GM21390 (cell line): ENCODE data around the gene FRAS1.
"Not testable (repeated sequence)": the region's sequence is repeated elsewhere in the genome, so short reads cannot be mapped to it uniquely, and the experiment has no call there.

Source experiments
- ATAC-seq: cut with Tn5 transposase; IDR thresholded peaks from one replicate; pipeline ENCODE4 v1.9.1; 2021; ENCODE audit not compliant: unreplicated experiment

The FRAS1 gene

DNA sequence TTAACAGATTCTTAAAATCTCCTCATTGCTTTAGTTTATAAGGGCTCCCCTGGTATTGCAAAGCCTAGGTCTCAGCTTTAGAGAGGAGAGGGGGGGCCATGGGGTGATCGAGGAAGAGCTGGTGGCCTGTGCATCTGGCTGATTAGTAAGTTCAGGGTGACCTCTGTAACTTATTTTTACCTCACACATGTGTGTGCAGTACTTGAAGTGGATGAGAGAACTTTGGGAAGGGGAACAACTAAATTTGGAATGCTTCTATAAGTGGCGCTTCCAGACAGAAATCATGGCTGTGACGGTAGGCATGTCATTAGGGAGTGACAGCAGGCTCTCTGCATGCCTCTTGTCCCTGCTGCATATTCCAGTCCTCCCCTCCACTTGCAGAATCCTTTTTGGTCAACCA lies 41.9 kb downstream of the FRAS1 start:
- ATAC-seq: no peak

DNA sequence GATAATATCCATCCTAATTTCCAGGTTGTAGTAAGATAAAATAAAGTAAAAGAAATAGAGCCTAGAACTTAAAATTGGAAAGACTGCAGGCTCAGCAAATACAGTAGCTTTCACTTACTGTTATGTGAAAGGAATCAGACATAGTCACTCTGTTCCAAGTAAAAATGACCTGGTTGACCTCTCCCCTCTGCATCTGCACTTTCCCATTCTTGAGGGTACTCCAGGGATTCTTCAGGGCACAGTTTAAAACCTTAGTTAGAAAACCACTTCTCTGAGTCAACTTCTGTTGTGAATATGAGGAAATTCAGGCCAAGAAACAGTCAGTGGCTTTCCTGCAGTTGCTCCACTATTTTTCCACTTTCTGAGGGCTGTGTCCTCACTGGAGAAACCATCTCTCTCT lies 42.9 kb downstream of the FRAS1 start:
- ATAC-seq: no peak

DNA sequence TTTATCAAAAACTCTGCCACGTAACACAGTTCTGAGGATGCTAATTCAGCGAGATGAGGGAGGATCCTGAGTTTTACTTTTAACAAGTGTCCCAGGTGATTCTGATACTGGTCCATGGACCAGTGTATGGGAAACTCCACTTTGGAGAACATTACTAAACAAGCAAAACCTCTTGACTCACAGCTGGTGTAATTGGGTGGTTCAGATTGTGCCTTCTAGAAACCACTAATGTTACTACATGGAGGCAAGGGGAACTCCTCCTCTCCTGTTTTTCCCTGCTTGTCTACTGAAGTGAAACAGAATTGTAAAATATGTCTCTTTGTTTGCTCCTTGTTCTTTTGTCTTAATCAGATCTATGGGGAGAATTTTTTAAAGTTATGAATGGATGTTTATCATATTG lies 62.6 kb downstream of the FRAS1 start:
- no peak for ATAC-seq

DNA sequence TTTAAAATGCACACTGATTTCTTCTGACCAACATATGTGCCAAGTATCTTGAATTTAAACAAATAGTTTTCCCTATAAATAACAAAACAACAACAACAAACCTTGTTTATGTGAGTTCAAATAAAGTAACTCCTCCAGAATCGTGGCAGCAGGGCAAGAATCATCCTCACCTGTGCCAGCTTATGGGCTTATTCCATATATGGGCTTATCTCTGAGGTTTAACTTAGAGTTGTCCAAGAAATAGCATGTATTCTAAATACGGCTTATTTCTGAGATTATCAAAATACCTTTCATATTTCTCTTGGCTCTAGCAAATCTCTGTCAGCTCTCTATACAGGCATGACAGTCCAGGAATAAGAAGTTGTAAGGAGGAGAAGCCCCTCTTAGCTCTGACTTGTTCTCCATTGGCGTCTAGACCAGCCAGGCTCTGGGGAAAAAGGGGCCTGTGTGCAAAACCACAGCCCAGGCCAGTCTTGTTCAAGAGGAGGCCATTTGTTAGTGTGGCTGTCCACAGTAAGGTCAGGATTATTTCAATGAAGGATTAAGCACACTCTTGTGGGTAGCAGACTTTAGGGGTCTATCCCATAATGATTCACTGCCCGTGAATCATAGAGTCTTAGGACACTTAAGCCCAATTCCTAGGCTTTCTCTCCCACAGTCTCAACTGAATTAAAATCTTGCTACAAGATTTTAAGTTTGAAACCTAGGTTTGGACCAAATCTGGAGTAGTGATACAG lies 63.2 kb downstream of the FRAS1 start:
- no peak for ATAC-seq

DNA sequence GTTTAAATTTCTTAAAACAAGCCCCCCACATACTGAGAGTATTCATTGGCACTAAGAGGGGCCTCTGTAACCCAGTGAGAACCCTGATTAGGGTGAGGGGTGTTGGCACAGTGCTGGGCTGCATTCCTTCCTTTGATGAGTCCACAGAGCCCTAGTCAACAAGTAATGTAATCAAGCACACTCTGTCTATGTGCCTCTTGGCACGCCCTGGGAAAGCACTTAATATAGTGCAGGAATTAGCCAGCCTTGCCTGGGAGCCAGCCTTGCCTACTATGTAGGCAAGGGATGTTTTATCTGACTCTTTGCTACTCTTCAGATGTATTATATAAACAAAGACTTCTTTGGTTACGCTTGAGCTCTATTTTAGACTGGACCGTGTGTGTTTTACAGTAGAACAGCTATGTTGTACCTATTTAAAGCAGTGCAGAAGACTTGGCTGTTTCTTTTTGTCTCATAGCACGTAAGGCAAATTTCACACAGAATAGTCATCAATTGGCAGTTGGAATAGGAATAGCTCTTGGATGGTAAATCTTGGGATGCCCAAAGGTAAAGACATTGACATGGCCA lies 64.3 kb downstream of the FRAS1 start:
- no peak for ATAC-seq

DNA sequence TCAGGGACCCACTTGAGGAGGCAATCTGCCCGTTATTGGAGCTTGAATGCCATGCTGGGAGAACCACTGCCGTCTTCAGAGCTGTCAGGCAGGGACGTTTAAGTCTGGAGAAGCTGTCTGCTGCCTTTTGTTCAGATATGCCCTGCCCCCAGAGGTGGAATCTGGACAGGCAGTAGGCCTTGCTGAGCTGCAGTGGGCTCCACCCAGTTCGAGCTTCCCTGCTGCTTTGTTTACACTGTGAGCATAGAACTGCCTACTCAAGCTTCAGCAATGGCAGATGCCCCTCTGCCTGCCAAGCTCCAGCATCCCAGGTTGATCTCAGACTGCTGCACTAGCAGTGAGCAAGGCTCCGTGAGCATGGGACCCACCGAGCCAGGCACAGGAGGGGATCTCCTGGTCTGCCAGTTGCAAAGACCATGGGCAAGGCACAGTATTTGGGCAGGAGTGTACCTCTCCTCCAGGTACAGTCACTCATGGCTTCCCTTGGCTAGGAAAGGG lies 68.8 kb downstream of the FRAS1 start:
- not testable (repeated sequence) for ATAC-seq

DNA sequence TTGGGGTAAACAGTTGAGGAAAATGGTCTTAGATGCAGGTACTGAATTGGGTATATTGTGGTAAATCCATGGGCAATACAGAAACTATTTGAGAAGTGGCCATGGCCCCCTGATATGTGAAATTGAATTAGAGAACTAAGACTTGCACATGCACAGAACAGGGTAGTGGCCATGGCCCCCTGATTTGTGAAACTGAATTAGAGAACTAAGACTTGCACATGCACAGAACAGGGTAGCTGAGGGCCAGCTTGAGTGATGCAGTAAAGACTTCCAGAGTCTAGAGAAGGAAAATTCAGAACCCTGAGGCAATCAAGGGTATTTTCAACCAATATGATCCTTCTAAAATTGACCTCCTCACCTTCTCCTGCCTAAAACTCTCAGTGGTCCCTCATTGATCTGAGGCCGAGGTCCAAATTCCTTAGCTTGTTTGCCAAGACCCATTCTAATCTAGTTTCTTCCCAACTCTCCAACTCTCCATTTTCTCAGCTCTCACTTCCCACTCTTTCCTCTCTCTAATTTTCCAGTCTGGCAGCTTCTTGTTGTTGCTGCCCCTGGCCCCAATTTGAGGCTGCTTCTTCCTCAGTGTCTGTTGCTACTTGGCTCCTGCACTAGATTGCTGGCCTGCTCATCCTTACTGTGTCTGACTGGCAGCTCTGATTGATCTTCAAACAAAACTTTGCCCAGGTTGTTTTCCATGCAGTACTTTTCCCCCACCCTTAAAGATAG lies 72.4 kb downstream of the FRAS1 start:
- ATAC-seq: no peak

DNA sequence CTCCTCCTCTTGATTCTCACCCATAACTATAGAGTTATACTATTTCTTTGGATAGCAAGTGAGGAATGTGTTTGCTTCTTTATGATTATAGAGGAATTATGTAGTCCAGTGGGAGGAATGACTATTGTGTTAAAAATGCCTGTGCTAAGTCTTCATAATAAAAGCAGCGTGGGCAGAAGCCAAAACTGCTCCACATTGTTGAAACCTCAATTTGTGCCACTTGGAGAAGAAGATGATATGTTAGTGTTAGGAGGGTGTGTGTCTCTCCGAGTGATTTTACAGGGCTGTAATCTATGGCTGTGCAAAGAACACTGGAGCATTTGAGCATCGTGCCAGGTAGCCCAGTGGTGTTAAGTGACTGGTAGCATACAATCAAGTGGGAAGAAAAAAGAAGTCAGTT lies 74.3 kb downstream of the FRAS1 start:
- ATAC-seq: no peak

DNA sequence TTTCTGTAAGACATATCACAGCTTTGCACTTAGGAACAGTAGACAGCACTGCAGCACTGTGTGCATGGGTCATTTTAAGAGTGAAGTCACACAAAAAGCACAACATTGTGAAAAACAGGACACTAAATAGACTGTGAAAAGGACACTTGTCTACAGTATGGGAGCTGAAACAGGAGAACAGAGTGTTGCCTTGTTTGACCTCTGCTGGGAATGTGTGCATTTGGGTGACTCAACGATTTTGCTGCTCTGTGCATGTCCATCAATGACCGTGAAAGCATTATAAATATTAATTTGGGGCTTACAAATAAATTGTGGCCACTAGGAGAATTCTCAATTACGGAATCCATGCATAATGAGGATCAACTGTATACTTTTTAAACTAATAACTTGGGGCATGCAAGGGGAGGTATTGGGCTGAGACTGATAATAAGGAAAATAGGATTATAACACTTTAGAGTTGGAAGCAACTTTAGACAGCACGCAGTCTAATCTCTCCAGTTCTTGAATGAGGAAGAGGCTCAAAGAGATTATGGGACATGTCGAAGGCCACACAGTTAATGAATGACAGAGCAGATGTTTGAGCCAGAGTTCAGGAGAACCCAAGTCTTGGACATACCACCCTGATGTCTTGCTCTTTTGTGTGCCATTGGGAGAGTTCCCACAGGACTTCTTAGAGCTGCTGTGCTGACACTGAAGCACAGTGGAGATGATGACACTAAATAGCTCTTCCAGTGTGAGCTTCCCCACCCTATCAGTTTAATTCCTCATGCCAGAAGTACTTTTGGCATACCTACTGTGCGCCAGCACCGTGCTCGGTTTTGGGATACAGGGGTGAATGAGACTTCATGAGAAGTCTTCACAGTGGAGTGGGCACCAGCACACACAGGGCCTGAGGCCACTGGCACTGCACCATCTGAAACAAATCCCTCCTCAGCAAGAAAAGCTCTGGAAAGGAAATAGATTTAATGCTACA lies 79.3 kb downstream of the FRAS1 start:
- no peak for ATAC-seq

DNA sequence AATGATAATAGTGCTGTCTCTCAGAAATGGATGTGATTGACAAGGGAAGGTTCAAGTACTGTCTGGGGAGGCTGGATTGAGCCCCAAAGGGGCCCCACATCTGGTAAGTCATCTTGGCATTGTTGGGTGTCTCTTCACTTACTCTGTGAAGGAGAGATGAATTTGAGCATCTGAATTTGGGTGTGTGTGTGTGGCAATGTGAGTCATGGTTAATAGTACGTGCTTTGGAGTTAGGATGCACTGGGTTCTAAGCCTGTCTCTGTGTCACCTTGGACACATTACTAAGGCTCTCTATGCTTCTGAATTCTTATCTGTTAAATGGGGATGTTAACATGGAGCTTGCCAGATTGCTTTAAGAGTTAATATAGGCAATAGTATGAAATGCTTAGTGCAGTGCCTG lies 80.4 kb downstream of the FRAS1 start:
- no peak for ATAC-seq

DNA sequence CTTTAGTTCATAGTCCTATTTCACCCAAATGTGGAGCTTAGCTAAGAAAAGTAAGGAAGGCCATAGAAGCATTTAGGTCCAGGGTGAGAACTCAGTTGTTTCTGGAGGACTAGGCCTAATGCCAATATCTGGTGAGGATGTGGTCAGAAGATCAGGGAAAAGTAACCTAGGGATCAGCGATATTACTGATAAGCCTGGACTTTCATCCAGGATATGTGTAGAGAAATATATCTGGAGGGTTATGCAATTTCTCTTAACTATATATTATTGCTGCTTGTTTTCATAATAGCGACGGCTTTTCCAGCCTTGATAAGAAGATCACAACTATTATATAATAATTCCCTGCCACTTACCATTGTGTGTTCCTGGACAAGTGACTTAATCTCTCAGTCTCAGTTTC lies 81.1 kb downstream of the FRAS1 start:
- no peak for ATAC-seq

DNA sequence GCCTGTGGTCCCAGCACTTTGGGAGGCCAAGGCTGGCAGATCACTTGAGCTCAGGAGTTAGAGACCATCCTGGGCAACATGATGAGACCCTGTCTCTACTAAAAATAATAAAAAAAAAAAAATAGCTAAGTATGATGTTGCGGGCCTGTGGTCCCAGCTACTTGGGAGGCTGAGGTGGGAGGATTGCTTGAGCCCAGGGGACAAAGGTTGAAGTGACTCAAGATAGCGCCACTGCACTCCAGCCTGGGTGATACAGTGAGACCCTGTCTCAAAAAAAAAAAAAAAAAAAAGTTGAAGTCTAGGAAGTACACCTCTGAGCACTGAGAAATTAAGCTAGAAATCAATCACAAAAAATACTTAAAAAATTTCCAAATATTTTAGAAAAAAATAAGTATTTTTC lies 86.5 kb downstream of the FRAS1 start:
- ATAC-seq: no peak

DNA sequence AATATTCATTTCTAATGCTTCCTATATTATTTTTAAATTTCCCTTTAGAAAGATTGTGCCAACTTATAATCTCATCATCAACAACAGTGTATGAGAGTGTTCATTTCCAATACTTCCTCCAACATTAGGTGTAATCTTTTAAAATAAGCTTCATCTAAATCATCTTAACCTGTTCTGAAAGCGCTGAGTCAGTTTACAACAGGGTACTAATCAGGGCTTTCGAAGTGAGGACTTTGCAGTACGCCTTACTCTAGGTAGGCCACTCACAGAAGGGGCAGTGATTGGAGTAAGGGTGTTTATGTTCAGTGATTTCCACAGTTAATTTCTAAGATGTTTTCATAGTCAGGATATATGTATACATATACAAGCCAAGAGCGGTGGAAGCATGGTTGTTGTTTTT lies 87.9 kb downstream of the FRAS1 start:
- no peak for ATAC-seq

DNA sequence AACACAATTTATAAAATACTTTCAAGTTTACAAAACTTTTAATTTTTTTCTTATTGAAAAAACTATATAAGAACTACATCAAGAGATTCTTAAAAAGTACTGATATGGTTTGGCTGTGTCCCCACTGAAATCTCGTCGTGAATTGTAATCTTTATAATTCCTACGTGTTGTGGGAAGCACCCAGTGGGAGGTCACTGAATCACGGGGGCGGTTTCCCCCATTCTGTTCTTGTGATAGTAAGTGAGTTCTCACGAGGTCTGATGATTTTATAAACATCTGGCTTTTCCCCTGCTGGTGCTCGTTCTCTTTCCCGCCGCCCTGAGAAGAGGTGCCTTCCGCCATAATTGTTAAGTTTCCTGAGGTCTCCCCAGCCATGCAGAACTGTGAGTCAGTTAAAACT lies 88.5 kb downstream of the FRAS1 start:
- ATAC-seq: no peak

DNA sequence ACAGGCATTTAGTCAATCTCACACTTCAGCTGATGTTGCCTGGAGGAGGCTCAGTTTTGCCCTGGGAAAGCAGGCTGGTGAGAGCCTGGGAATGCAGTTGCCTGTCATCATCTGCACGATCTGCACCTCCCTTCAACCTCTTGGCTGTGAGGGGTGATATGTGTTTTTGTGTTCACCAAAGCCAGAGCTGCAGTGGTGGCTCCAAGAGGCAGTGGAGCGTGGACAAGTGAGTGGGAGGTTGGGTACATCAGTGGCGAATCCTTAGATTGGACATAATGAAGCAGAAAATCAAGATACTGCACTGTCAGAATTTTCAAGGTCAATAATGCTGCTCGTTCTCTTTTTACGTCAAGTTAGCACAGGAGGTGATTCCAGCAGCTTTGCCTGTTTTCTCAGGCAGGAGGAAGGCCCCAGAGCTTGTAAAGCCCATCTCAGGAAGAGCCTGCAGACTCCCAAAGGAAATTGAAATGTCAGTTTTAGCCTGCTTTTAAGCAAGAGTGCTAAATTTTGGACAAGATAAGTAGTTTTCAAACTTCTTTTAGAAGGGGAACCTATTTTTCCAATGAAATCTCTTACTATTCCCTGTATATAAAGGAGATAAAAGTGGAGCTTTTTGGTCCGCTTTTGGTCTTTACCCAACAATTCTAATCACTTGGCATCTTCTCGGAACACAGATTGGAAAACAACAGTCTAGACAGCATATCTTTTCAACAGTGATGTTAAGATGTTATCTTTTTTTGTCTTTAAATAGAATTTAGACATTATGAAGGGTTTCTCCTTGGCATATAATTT lies 92.8 kb downstream of the FRAS1 start:
- no peak for ATAC-seq

DNA sequence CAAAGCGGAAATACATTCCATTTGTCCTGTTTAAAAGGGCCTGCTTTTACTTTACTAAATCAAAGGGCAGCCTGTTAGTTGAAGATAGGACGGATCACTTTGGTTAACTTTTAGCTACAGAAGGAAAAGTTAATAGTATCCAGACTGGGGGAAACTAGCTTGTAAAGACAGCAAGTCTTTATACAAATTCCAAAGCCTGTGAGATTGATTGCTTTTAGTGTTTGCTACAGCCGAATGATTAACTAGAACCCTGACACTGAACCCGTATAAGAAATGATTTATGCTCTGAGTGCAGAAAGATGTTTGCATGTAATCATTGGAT lies 93.4 kb downstream of the FRAS1 start:
- ATAC-seq: no peak

DNA sequence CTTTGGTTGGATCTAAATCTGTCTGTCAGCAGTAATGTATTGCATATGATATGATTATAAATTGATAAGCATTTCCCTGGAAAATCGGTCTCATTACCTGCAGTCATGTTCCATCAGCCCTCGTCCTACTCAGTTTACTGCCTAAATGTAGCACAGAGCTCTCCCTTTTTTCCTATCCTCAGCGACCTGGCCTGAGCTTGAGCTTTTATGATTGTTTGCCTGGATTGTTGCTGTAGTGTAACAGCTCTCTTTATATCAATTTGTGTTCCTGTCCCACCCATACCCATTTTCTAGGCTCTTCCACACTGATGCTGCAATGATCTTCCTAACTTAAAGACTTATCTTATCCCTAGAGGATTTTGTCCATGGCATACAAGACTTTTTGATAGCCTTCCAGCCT lies 95.7 kb downstream of the FRAS1 start:
- ATAC-seq: no peak

DNA sequence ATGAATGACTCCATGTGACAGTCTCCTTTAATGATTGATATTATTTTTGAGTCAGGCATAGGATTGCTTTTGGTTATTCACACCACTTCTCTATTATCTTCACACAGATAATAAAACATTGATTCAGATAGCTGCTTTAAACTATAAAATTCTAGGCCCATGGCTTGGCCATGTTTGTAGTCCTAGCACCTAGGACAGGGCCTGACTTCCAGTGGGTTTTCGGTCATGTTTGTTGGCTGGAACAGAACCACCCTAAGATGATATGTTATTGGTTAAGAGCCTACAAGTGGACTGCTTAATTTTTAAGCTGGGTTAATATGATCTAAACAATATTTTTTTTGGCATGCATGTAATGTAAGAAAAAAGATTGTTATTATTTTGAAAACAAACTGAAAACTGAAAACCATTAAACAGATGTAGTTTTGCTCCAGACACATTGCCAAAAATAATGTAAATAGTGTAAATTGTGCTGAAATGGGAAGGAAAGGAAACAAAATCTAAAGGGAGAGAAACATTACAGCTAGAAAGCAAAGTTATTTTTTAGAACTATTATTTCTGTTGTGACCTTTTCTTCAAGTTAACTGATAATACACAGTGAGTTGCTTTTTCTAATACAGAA lies 98.0 kb downstream of the FRAS1 start:
- ATAC-seq: no peak

DNA sequence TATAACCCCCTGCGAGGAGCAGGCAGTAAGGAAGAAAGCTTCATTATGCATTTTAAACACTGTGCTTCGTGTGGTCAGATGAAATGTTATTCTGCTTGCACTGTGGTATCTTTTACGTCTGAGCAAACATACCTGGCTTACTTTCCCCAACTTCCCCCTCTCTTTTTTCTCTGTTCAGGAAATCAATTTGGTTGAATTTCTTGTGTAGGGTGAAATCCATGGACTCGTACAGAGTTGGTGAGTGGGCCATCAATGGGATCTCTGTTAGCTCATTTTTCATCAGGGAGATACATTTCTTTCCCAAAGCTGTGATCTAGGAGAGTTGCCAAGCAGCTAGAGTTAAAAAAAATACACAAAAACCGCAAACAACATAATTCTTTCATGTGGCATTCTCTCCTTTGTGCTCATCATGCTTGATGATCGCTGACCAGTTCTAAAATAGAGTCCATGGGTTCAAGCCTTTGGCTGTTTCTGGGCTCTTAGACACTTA lies 98.5 kb downstream of the FRAS1 start:
- ATAC-seq: no peak

DNA sequence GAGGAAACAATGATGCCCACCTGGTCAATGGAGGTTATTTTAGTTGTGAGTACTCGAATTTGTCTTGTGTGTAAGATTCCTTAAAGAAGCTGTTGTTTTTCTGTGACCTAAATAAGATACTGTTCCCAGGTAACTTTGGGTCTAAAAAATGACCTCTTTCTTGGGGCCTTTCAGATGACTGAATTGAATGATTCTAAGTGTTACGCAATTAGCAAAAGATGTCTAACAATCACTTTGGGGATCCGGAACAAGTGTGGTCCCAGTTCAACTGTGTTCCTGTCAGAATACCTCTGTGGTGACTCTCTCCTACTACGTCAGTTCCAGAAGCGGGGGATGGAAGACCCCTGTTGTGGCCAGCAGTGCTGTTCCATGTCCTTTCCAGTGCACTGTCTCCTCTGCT lies 99.4 kb downstream of the FRAS1 start:
- ATAC-seq: no peak
